ENCODE results near the gene OR6B2.
A peak's percentile ranks its signal among the peaks of the same experiment; 100 is the strongest.

The OR6B2 gene

DNA sequence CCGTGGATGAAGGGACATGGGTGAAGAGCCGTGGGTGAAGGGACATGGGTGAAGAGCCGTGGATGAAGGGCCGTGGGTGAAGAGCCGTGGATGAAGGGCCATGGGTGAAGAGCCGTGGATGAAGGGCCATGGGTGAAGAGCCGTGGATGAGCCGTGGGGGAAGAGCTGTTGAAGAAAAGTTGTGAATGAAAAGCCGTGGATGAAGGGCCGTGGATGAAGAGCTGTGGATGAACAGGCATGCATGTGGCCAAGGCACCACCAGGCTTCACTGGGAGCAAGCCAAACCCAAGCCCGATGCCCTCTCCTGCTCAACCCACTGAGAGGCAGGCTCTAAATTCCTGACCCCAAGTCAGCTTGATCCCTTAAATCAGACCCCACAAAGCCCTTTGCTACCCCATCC is 12.5 kb upstream of the OR6B2 start:
- DNase-seq (ENCODE audit: low read depth), result no peak
- H3K4me3 ChIP-seq (ENCODE audit: low read length), result no peak overlapping the region
- TF ChIP-seq, protein P1, sequence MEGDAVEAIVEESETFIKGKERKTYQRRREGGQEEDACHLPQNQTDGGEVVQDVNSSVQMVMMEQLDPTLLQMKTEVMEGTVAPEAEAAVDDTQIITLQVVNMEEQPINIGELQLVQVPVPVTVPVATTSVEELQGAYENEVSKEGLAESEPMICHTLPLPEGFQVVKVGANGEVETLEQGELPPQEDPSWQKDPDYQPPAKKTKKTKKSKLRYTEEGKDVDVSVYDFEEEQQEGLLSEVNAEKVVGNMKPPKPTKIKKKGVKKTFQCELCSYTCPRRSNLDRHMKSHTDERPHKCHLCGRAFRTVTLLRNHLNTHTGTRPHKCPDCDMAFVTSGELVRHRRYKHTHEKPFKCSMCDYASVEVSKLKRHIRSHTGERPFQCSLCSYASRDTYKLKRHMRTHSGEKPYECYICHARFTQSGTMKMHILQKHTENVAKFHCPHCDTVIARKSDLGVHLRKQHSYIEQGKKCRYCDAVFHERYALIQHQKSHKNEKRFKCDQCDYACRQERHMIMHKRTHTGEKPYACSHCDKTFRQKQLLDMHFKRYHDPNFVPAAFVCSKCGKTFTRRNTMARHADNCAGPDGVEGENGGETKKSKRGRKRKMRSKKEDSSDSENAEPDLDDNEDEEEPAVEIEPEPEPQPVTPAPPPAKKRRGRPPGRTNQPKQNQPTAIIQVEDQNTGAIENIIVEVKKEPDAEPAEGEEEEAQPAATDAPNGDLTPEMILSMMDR (IDR thresholded peaks at IDR 0.05; ENCODE audit: insufficient read depth, low read depth, low read length, missing control alignments), result no peak

DNA sequence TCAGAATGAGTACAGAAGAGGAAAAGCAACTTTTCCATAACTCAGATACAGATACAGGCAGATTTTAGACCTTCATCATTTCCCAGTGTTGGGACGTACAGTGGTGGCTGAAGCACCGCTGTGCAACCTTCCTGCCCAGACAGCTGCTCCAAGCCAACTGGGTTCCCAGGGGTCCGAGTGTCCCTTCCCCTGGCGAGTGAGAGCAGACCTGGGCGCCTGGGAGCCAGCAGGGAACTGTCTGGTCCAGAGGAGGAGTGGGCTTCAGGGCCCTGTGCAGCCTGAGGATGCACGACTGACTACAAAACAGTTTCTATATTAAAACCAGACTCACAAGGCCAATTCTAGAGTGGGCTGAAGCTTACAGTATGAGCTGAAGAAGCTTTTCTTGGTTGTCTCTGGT is 11.1 kb upstream of the OR6B2 start:
- TF ChIP-seq, protein P1 (IDR thresholded peaks at IDR 0.05; ENCODE audit: insufficient read depth, low read depth, low read length, missing control alignments), result no peak
- no peak overlapping the region for H3K4me3 ChIP-seq (ENCODE audit: low read length)
- no peak for DNase-seq (ENCODE audit: low read depth)

DNA sequence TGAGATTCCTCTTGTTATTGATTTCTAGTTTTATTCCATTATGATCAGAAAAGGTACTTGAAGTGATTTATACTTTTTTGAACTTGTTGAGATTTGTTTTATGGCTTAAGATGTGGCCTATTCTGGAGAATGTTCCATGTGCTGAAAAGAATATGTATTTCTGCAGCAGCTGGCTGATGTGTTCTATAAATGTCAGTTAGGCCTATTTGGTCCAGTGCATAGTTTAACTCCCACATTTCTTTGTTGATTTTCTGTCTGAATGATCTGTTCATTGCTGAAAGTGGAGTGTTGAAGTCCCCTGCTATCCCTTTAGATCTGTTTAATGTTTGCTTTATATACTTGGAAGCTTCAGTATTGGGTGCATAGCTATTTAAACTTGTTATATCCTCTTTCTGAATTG is 7.1 kb upstream of the OR6B2 start:
- no peak for DNase-seq (ENCODE audit: low read depth)
- H3K4me3 ChIP-seq (ENCODE audit: low read length), result no peak overlapping the region
- TF ChIP-seq, protein P1 (IDR thresholded peaks at IDR 0.05; ENCODE audit: insufficient read depth, low read depth, low read length, missing control alignments), result no peak

DNA sequence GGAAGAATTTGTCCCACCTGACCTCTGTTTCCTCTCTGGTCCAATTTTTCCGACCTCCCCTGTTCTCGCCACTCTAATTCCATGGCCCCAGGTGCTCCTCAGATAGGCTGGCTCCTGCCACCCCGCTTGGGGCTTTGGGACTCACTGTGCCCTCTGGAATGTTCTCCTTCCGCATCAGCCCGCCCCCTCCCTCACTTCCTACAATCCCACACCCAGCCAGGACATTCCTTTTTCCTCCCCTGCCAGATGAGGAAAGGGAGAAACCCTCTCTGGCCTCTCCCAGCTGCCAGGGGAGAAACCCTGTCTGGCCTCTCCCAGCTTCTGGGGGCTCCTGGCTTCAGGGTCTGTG is 3.1 kb upstream of the OR6B2 start:
- no peak for DNase-seq (ENCODE audit: low read depth)
- TF ChIP-seq, protein P1 (IDR thresholded peaks at IDR 0.05; ENCODE audit: insufficient read depth, low read depth, low read length, missing control alignments), result no peak
- H3K4me3 ChIP-seq (ENCODE audit: low read length), result no peak overlapping the region

DNA sequence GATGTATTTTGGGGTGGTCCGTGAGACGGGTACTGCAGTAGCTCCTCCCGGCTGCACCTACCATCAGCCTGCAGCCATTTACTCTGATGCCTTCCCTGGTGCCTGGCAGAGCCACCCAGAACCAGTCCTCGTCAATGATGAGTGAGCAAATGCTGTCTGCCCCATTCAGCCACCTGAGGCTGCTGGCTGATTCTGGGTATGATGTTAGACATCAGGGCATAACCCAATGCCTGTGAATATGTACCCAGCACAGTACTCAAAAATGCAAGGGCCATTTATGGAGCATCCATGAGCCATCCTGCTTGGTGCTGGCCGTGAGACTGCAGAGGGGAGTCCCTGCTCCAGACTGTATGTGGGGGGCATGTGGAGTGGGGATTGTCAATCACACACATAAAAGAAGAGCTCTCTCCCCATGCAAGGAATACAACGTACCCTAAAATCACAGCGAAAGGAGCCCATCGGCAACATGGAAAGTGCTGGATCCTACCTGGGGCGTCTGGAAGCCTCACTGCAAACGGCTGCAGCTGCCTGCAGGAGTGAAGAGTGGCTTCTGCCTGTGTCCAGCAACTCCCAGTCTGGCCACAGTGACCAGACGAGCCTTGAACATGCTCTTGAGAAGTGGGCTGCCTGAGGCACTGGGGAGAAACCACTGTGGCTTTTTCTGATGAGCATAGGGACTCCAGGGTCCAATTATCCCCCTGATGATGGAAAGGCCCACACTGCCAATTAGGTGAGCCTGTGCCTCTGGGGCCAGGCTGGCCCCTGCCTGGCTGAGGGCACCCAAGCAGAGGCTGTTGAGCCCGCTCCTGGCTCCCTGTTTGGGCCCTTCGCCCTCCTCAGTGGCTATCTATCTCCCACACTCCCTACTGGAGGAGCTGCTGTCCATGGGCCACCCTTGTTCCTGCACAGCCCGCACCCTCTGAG is 2.4 kb upstream of the OR6B2 start:
- no peak for DNase-seq (ENCODE audit: low read depth)
- TF ChIP-seq, protein P1 (IDR thresholded peaks at IDR 0.05; ENCODE audit: insufficient read depth, low read depth, low read length, missing control alignments), result no peak
- no peak overlapping the region for H3K4me3 ChIP-seq (ENCODE audit: low read length)

DNA sequence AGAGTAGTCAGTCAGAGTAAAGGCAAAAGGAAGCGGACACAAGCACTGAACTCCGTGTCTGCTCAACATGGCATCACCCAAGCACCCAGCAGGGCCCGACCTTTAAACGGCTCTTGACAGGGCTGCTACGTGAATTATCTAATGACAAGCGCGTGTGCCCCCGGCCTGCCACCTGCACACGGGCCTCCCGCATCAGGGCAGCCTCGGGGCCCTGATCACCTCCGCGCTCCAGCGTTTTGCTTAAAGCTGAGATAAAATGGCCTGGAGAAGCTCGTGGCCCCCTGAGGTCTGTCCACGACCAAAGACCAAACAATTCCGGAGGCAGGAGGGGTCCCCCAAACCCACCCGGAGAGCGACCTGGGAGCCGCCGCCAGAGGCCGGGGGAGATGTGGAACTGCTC is 5.5 kb downstream of the OR6B2 start:
- TF ChIP-seq, protein P1 (IDR thresholded peaks at IDR 0.05; ENCODE audit: insufficient read depth, low read depth, low read length, missing control alignments), result no peak
- peak overlapping the region; percentile 84 for H3K4me3 ChIP-seq (ENCODE audit: low read length)
- peak; percentile 10 for DNase-seq (ENCODE audit: low read depth)

DNA sequence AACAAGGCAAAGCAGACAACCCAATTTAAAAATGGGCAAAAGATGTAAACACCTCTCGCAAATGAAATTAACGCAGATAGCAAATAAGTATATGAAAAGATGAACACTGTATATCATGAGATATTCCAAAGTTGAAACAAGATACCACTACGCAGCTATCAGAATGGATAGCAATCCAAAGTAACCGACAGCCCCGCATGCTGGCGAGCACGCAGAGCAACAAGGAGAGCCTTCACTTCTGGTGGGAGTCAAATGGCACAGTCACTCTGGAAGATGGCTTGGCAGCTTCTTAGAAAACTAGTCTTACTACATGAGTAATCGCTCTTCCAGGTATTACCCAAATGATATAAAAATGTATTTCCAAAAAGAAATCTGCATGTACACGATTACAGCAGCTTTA is 6.4 kb downstream of the OR6B2 start:
- DNase-seq (ENCODE audit: low read depth), result no peak

More for the DNA sequence above, 6.4 kb downstream of the OR6B2 start:
- H3K4me3 ChIP-seq (ENCODE audit: low read length), result peak overlapping the region; percentile 84
- TF ChIP-seq, protein P1 (IDR thresholded peaks at IDR 0.05; ENCODE audit: insufficient read depth, low read depth, low read length, missing control alignments), result no peak
